Fibroblast of pulmonary artery (primary cell): Measurements from ENCODE around the gene ARHGEF7.

Experiments used
- DNase-seq: peaks from one replicate; pipeline ENCODE4 v3.0.0-alpha.2; 2010; ENCODE audit warnings: low read depth
- H3K4me3 ChIP-seq: replicated peaks from 2 replicates; pipeline ENCODE4 v1.5.1; 2011; ENCODE audit warnings: low read depth, mild to moderate bottlenecking, control low read depth, low read length, moderate library complexity
- TF ChIP-seq, protein P1 (sequence below): IDR thresholded peaks from 2 replicates; pipeline ENCODE4 v1.5.1; 2011; ENCODE audit warnings: mild to moderate bottlenecking, control low read depth, low read length, inconsistent platforms; ENCODE audit errors: missing control alignments

ARHGEF7 gene

DNA sequence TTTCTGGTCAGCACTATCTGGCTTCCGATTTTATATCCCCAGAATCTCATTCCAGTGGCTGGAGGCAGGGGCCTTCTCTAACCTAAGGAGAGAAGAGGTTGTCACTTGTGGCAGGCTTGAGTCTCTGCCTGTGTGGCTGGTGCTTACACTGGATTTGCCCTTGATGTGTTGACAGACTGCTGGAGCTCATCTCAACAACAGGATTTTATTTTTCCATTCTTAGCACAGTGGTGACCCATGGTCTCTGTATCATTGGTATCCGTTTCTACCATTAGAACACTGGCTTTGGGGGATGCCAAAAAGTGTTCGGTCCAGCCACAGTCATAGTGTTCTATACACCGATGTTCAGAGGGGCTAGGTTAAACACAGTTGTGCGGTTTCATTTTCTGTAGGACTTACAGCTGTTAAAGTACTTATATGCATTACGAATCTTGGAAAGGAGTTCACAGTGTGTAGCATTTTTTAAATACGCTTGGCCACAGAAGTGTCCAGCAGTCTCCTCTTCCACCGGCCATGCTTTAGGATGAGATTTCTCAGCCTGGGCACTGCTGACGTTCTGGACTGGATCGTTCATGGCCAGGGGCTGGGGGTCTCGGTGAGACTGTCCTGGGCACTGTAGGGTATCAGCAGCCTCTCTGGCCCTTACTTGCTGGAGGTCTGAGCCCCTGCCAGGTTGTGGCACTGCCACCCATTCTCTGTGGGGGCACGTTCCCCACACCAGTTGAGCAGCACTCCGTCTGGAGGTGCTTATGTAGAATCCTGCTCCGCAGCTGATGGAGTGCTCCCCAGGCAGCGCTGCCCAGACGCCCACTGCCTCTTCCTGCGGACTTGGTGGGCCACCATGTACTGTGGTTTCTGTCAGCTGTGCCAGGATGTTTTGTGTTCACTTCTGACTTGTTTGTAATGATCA, 163.9 kb downstream of the ARHGEF7 start:
- no peak overlapping the region for H3K4me3 ChIP-seq
- TF ChIP-seq, protein P1, sequence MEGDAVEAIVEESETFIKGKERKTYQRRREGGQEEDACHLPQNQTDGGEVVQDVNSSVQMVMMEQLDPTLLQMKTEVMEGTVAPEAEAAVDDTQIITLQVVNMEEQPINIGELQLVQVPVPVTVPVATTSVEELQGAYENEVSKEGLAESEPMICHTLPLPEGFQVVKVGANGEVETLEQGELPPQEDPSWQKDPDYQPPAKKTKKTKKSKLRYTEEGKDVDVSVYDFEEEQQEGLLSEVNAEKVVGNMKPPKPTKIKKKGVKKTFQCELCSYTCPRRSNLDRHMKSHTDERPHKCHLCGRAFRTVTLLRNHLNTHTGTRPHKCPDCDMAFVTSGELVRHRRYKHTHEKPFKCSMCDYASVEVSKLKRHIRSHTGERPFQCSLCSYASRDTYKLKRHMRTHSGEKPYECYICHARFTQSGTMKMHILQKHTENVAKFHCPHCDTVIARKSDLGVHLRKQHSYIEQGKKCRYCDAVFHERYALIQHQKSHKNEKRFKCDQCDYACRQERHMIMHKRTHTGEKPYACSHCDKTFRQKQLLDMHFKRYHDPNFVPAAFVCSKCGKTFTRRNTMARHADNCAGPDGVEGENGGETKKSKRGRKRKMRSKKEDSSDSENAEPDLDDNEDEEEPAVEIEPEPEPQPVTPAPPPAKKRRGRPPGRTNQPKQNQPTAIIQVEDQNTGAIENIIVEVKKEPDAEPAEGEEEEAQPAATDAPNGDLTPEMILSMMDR: no peak
- no peak for DNase-seq

DNA sequence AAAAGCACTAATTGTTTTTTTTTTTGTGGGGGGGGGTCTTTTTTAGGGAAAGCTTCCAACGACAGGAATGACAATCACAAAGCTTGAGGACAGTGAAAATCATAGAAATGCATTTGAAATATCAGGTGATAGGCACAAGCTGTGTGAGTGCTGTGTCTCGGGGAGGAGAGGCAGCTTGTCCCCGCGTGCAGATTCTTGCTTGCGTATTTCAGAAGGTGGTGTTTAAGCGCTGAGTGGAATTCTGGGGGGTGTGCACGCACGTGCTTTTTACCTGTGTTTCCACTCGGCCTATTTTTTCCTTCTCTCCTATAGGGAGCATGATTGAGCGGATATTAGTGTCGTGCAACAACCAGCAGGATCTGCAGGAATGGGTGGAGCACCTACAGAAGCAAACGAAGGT, 165.1 kb downstream of the ARHGEF7 start:
- DNase-seq: no peak
- TF ChIP-seq, protein P1: no peak
- H3K4me3 ChIP-seq: no peak overlapping the region

DNA sequence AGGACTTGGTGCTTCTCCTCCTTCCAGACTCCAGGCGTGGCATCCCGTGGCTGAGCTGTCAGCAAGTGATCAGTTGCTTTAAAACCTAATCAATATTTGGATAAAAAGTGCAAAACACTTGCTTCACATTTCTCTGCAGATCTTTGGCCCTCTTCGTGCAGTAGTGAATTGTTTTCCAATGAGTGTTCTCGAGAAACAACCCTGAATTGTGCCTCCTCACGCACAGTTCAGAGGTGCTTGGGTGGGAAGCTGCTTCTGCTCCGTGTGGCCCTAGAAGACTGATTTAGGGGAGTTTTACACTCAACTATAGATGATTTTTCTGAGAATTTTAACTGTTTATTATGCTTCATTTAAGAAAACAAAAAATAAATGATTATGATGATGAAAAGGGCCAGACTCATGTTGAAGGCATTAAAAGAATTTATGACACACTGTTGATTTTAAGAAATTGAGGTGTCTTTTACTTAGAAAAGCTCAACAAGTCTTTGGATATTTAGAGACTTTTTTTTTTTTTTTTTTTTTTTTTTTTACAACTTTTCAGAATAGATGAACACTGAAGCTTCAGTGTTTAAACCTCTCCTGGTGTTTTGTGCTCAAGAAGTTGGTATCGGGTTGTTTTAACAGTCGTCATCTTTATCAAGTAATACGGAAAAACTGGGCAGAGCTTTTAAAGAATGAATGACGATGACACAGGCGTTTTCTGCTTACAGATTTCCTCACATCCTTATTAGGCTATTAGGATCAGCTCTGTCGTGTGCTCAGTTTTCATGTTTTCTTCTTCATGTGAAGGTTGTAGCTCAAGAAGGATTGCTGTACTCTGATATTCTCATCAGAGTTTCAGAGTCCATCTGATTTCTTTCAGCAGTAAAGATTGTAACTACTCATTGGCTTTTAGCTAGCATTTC, 165.8 kb downstream of the ARHGEF7 start:
- DNase-seq: peak; percentile 93
- H3K4me3 ChIP-seq: no peak overlapping the region
- TF ChIP-seq, protein P1: no peak

DNA sequence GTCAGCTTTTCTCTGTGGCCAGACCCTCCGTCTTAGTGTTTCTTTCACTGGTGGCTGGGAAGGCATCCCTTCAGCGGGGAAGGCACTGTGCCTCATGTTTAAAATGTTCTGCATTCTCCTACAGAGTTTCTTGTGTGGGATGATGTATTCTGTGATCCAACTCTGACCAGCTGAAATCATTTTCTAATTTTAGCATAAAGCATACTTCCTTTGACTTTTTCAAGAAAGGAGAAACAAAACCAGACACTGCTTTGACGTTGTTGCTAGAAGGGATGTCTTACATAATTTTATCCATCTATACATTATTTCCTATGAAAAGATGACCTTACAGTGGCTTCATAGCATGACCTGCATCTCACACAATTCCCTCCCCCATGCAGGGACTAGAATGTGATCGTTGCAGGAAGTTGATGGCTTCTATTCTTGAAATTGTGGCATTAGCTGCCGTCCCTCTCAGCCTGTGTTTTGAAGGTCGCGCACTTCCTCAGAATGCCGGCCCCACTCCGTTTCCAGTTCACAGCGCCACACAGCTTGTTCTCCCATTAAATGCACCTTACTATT, 166.7 kb downstream of the ARHGEF7 start:
- TF ChIP-seq, protein P1: no peak
- no peak overlapping the region for H3K4me3 ChIP-seq
- peak; percentile 76 for DNase-seq

DNA sequence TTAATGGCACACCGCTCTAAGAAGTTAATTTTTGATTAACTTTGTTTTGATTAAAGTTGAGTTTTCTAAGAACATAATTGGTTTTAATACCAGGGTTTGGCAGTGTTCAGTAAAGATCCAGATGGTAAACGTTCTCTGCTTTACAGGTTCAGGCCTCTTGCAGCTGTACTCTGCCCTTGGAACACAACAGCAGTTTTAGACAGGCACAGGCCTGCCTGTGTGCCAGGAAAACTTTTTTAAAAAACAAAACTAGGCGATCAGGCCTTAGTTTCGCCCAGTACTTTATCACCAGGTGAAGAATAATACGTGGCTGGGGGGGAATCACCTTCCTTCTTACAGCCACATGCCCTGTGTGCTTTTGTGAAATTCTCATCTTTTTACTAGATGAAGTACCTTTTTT, 167.3 kb downstream of the ARHGEF7 start:
- DNase-seq: no peak
- TF ChIP-seq, protein P1: no peak

DNA sequence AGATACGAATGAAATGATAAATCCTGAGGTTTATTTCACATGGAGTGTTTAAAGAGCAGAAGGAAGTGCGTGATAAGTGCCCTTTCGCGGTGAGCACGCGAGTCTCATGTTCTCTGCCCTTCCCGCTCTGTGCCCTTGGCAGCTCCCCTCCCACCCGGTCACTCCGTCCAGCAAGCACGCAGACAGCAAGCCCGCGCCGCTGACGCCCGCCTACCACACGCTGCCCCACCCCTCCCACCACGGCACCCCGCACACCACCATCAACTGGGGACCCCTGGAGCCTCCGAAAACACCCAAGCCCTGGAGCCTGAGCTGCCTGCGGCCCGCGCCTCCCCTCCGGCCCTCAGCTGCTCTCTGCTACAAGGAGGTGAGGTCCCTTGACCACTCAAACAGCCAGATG, 167.9 kb downstream of the ARHGEF7 start:
- TF ChIP-seq, protein P1: no peak
- H3K4me3 ChIP-seq: no peak overlapping the region
- DNase-seq: no peak

More for the DNA sequence above, 167.3 kb downstream of the ARHGEF7 start:
- H3K4me3 ChIP-seq: no peak overlapping the region
